ENCODE measurements around the gene MYOC.

GRCh38 chr1:171628225-171628624 is 24.3 kb downstream of the MYOC start:
- no peak for TF ChIP-seq CTCF (IDR thresholded peaks at IDR 0.05 in 4 of 5, conservative IDR thresholded peaks at IDR 0.05 in 1 of 5)
- TF ChIP-seq POLR2A (IDR thresholded peaks at IDR 0.05): no peak
